Fibroblast of the aortic adventitia (primary cell): ENCODE results near the gene KIF2A. TPM values are rescaled to one million over a fixed set of nuclear protein-coding genes. Genes with fewer than 3 reads are reported as not detected.
"Not testable (repeated sequence)": the region's sequence is repeated elsewhere in the genome, so short reads cannot be mapped to it uniquely, and the experiment has no call there.

ENCODE experiments used
- DNase-seq: peaks from one replicate; pipeline ENCODE4 v3.0.0-alpha.2; 2010; ENCODE audit warnings: low read depth
- H3K4me3 ChIP-seq: 2 replicates; pipeline ENCODE4 v1.5.1; 2011; ENCODE audit warnings: low read depth, mild to moderate bottlenecking, control low read depth, low read length, moderate library complexity
- CTCF ChIP-seq: IDR thresholded peaks from 2 replicates; pipeline ENCODE4 v1.5.1; 2011; ENCODE audit warnings: mild to moderate bottlenecking, low read length, control low read depth, inconsistent platforms; ENCODE audit not compliant: insufficient read depth
- total RNA-seq: library from RNA; depleted of rRNA; stranded (reverse); fragments of >200 nt; gene quantifications from 2 replicates; pipeline ENCODE4 v1.2.3, GENCODE V29; 2012; ENCODE audit warnings: low replicate concordance

The KIF2A gene
- total RNA-seq, 1 donor = 72.4 TPM

DNA sequence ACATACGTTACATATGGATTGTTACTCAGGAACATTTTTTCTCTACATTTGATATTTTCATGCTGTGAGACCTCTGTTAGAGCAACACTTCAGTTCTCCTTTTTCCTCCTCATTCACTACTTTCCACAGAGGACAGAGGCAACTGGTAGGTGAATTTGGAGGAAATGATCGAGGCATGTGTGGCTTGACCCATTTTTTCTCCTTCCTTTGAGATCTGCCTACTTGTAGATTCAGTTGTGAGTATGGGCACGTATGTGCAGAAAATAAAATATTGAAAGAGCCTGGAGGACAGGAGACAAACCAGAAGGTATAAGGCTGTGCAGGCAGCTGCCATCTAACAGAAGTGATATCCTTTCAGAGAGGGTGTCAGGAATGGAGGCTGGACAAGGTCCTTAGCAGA lies 19.2 kb upstream of the KIF2A start:
- no peak overlapping the region for H3K4me3 ChIP-seq
- no peak for DNase-seq
- TF ChIP-seq CTCF = no peak

- no peak for TF ChIP-seq CTCF
- DNase-seq = no peak
- H3K4me3 ChIP-seq = no peak overlapping the region
These were observed 18.8 kb upstream of the KIF2A start for GRCh38 chr5:62287237-62287636.

DNA sequence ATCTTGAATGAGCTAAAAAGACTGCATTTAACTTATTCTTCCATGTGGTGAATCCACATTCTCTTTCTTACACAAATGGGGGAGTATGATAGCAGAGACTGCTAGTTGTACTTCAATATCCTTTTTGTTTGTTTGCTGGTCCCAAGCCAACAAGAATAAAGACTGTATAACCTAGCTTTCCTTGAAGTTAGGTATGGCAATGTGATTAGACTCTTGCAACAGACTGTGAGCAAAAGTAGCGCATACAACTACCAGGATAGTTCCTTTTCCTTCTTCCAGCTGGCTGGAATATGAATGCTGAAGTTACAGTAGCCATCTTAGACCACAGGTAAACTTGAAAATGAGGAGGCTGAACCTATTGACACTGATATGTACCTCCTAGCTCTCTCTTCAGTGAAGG lies 17.9 kb upstream of the KIF2A start:
- no peak for TF ChIP-seq CTCF
- no peak for DNase-seq
- H3K4me3 ChIP-seq = no peak overlapping the region

- no peak for DNase-seq
- no peak overlapping the region for H3K4me3 ChIP-seq
- TF ChIP-seq CTCF = no peak
These were observed 16.2 kb upstream of the KIF2A start for GRCh38 chr5:62289813-62290212.

- DNase-seq, H3K4me3 ChIP-seq: not testable (repeated sequence)
These were observed 14.2 kb upstream of the KIF2A start for GRCh38 chr5:62291829-62292228.

GRCh38 chr5:62296998-62297397 lies 9.0 kb upstream of the KIF2A start:
- TF ChIP-seq CTCF = no peak
- DNase-seq = no peak
- no peak overlapping the region for H3K4me3 ChIP-seq

- H3K4me3 ChIP-seq = no peak overlapping the region
- TF ChIP-seq CTCF = no peak
- DNase-seq = no peak
These were observed 7.9 kb upstream of the KIF2A start for GRCh38 chr5:62298118-62298517.
